ENCODE measurements around the gene MRPL1. TPM values are rescaled to one million over a fixed set of nuclear protein-coding genes. Genes with fewer than 3 reads are reported as not detected.
"Not testable (repeated sequence)": the region's sequence is repeated elsewhere in the genome, so short reads cannot be mapped to it uniquely, and the experiment has no call there.

Gene MRPL1
- total RNA-seq, 3 donors from 2014 or later, result 17.1 to 26.3 (median 21.0) TPM

- TF ChIP-seq POLR2A (IDR thresholded peaks at IDR 0.05) (no peak), POLR2AphosphoS5 (IDR thresholded peaks at IDR 0.05) (no peak), CTCF (IDR thresholded peaks at IDR 0.05) (no peak)
- no peaks in the 10 kb centered on the region for H3K9me3 ChIP-seq
- H3K4me3 ChIP-seq, result no peak overlapping the region
- H3K27me3 ChIP-seq, result no peaks in the 10 kb centered on the region
- intact Hi-C loops (cut with DNase I; ENCODE audit: low total_unique reads), result no loop called here
- peaks cover 0 to 5% of the 10 kb centered on the region in 2 donors for H3K4me1 ChIP-seq
- H3K36me3 ChIP-seq, result no peaks in the 10 kb centered on the region
- no peak overlapping the region for H3K27ac ChIP-seq
- no peak for DNase-seq (ENCODE audit: low spot score in 2 of 2)
Measured at GRCh38 chr4:77927991-77928925, 65.6 kb downstream of the MRPL1 start.

- intact Hi-C loops (cut with DNase I; ENCODE audit: low total_unique reads), result no loop called here
- Histone ChIP-seq H3K4me3 (no peak overlapping the region), H3K36me3 (no peaks in the 10 kb centered on the region), H3K9me3 (no peaks in the 10 kb centered on the region), H3K4me1 (peaks cover 0 to 5% of the 10 kb centered on the region in 2 donors), H3K27me3 (no peaks in the 10 kb centered on the region), H3K27ac (no peak overlapping the region)
- TF ChIP-seq POLR2AphosphoS5 (IDR thresholded peaks at IDR 0.05) (no peak), POLR2A (IDR thresholded peaks at IDR 0.05) (no peak), CTCF (IDR thresholded peaks at IDR 0.05) (no peak)
- no peak for DNase-seq (ENCODE audit: low spot score in 2 of 2)
Measured at GRCh38 chr4:77930154-77930639, 67.6 kb downstream of the MRPL1 start.

GRCh38 chr4:77930876-77931275 is 68.2 kb downstream of the MRPL1 start:
- no peak for DNase-seq (ENCODE audit: low spot score in 2 of 2)
- TF ChIP-seq CTCF (IDR thresholded peaks at IDR 0.05), result no peak
- TF ChIP-seq POLR2AphosphoS5 (IDR thresholded peaks at IDR 0.05), result no peak
- TF ChIP-seq POLR2A (IDR thresholded peaks at IDR 0.05), result no peak
- Histone ChIP-seq H3K27ac (no peak overlapping the region), H3K4me1 (peaks cover 0 to 5% of the 10 kb centered on the region in 2 donors), H3K4me3 (no peak overlapping the region), H3K36me3 (no peaks in the 10 kb centered on the region), H3K9me3 (no peaks in the 10 kb centered on the region), H3K27me3 (no peaks in the 10 kb centered on the region)
- intact Hi-C loops (cut with DNase I; ENCODE audit: low total_unique reads), result no loop called here

GRCh38 chr4:77931452-77932135 is 69.0 kb downstream of the MRPL1 start:
- no peak for TF ChIP-seq POLR2AphosphoS5 (IDR thresholded peaks at IDR 0.05)
- no peak for TF ChIP-seq CTCF (IDR thresholded peaks at IDR 0.05)
- no peak for TF ChIP-seq POLR2A (IDR thresholded peaks at IDR 0.05)
- DNase-seq (ENCODE audit: low spot score in 2 of 2), result no peak
- no peaks in the 10 kb centered on the region for H3K36me3 ChIP-seq
- H3K4me3 ChIP-seq, result no peak overlapping the region
- intact Hi-C loops (cut with DNase I; ENCODE audit: low total_unique reads), result no loop called here
- H3K27me3 ChIP-seq, result no peaks in the 10 kb centered on the region
- H3K9me3 ChIP-seq, result no peaks in the 10 kb centered on the region
- peaks cover 0 to 5% of the 10 kb centered on the region in 2 donors for H3K4me1 ChIP-seq
- H3K27ac ChIP-seq, result no peak overlapping the region

GRCh38 chr4:77938560-77938959 is 75.9 kb downstream of the MRPL1 start:
- Histone ChIP-seq H3K27me3 (no peaks in the 10 kb centered on the region), H3K27ac (no peak overlapping the region), H3K4me3 (no peak overlapping the region), H3K36me3 (no peaks in the 10 kb centered on the region), H3K9me3 (no peaks in the 10 kb centered on the region), H3K4me1 (no peaks in the 10 kb centered on the region)
- intact Hi-C loops (cut with DNase I; ENCODE audit: low total_unique reads), result no loop called here
- no peak for DNase-seq (ENCODE audit: low spot score in 2 of 2)
- TF ChIP-seq POLR2AphosphoS5 (IDR thresholded peaks at IDR 0.05) (no peak), POLR2A (IDR thresholded peaks at IDR 0.05) (no peak), CTCF (IDR thresholded peaks at IDR 0.05) (no peak)

GRCh38 chr4:77945929-77946328 is 83.3 kb downstream of the MRPL1 start:
- H3K27ac ChIP-seq; H3K4me1 ChIP-seq; H3K4me3 ChIP-seq; DNase-seq (ENCODE audit: low spot score in 2 of 2); intact Hi-C loops (cut with DNase I; ENCODE audit: low total_unique reads); H3K36me3 ChIP-seq; H3K27me3 ChIP-seq; H3K9me3 ChIP-seq: not testable (repeated sequence)

Measured in breast epithelium (tissue), 4 donors.